DND-41 (cell line): ENCODE results near the gene KRTCAP2.

ENCODE experiments used
- CTCF ChIP-seq: IDR thresholded peaks from 2 replicates; pipeline ENCODE4 v1.5.1; 2012; ENCODE audit warnings: borderline replicate concordance, low read length, moderate library complexity, mild to moderate bottlenecking; ENCODE audit not compliant: poor library complexity, severe bottlenecking; ENCODE audit errors: extremely low read depth
- EZH2 ChIP-seq: IDR thresholded peaks from 3 replicates; pipeline ENCODE4 v1.6.1; 2012; ENCODE audit warnings: borderline replicate concordance, low read depth, mild to moderate bottlenecking, moderate library complexity, low read length, inconsistent platforms; ENCODE audit not compliant: severe bottlenecking

DNA sequence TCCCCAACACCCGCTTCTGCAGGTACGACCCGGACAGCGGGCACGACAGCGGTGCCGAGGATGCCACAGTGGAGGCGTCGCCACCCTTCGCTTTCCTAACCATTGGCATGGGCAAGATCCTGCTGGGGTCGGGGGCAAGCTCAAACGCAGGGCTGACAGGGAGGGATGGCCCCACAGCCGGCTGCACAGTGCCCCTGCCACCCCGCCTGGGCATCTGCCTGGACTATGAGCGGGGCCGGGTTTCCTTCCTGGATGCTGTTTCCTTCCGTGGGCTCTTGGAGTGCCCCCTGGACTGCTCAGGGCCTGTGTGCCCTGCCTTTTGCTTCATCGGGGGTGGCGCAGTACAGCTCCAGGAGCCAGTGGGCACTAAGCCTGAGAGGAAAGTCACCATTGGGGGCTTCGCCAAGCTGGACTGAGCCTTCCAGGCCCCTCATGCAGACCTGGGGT is 10.7 kb upstream of the KRTCAP2 start:
- TF ChIP-seq EZH2 (no peak), CTCF (no peak)
